Measurements from ENCODE around the gene CCR5AS.
"Not testable (repeated sequence)": the region's sequence is repeated elsewhere in the genome, so short reads cannot be mapped to it uniquely, and the experiment has no call there.

The CCR5AS gene

DNA sequence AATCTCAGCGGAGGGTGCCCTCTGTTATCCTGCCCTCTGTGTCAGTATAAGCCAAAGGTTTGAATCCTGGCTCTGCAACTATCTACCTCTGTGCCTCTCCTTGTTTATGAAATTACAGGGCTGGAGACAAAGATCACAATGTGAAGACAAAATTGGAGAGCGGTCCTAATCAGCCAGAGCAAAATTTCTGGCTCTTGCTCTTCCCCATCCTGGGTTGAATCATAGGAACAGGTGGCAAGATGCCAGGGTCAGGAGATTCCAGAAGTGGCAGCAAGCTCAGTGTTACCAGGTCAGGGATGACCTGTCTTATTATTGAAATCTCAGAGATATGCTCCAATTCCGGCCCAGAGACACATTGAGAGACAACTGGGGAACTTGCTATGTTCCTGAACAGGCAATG lies 55.2 kb downstream of the CCR5AS start:
- H3K4me3 ChIP-seq (ENCODE audit: low read length), result no peak overlapping the region
- peaks cover 9% of the 10 kb centered on the region for H3K9me3 ChIP-seq (ENCODE audit: control insufficient read depth, low read length)
- no peaks in the 10 kb centered on the region for H3K4me1 ChIP-seq (ENCODE audit: control insufficient read depth, insufficient read depth, low read length)
- H3K9ac ChIP-seq (ENCODE audit: low read length), result no peak overlapping the region
- peaks cover 68% of the 10 kb centered on the region for H3K27me3 ChIP-seq (replicated peaks; ENCODE audit: control insufficient read depth, insufficient read depth, low read length)
- no peak for DNase-seq (ENCODE audit: low read depth)
- H3K36me3 ChIP-seq (ENCODE audit: control insufficient read depth, insufficient read depth, low read length, severe bottlenecking), result no peaks in the 10 kb centered on the region

DNA sequence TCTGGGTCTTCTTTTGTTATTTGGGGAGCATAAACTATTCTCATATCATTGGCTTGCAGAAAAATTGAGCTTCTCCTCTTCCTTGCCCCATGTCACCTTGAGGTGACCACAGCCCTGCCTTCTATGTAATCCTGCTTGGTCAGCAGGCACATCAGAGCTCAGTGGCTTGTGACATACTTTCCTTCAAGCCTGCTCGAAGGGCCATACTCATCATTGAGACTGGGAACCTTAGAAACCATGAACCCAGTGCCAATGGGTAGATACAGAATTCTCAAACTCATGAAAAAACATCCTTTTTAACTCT lies 56.7 kb downstream of the CCR5AS start:
- peaks cover 9% of the 10 kb centered on the region for H3K9me3 ChIP-seq (ENCODE audit: control insufficient read depth, low read length)
- H3K27me3 ChIP-seq (replicated peaks; ENCODE audit: control insufficient read depth, insufficient read depth, low read length), result peaks cover 56% of the 10 kb centered on the region
- H3K4me1 ChIP-seq (ENCODE audit: control insufficient read depth, insufficient read depth, low read length), result no peaks in the 10 kb centered on the region
- no peaks in the 10 kb centered on the region for H3K36me3 ChIP-seq (ENCODE audit: control insufficient read depth, insufficient read depth, low read length, severe bottlenecking)
- DNase-seq (ENCODE audit: low read depth), result no peak
- H3K4me3 ChIP-seq (ENCODE audit: low read length), result no peak overlapping the region
- H3K9ac ChIP-seq (ENCODE audit: low read length), result no peak overlapping the region

DNA sequence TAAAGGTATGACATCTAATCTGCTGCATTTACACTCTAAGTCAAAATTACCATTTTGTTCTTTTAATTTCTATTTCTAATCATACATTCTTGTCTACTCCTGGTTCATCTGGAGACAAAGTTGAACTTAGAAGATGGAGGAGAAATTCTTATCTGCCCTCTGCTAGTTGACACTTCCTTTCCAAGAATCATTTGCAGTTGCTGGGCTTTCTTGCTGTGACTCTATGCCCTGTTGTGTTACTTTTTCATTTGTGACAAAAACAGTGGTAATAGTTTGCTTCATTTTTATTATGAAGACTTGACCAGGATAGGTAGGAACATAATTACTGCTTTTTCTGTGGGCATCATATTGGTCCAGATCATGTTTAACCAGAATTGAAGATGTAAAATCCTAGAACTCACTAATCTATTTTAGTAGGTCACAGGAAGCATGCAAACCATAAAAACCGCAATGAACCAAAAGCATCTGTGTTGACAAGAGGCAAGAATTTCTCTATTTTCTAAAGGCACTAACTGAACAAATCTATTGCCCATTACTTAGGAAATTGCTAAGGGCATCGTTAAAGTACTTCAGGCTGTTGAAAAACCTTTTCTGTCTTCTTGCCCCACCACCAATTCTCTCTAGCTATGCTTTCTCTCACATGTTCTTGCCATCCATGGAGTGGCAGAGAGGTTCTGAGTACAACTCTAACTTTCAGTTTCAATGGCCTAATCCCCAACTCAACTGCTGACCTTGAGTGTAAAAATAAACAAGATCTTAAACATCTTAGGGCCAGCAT lies 57.2 kb downstream of the CCR5AS start:
- DNase-seq (ENCODE audit: low read depth), result no peak
- Histone ChIP-seq H3K27me3 (replicated peaks; ENCODE audit: control insufficient read depth, insufficient read depth, low read length) (peaks cover 51% of the 10 kb centered on the region), H3K9me3 (ENCODE audit: control insufficient read depth, low read length) (peaks cover 10% of the 10 kb centered on the region), H3K4me3 (ENCODE audit: low read length) (no peak overlapping the region), H3K9ac (ENCODE audit: low read length) (no peak overlapping the region), H3K36me3 (ENCODE audit: control insufficient read depth, insufficient read depth, low read length, severe bottlenecking) (no peaks in the 10 kb centered on the region), H3K4me1 (ENCODE audit: control insufficient read depth, insufficient read depth, low read length) (no peaks in the 10 kb centered on the region)

DNA sequence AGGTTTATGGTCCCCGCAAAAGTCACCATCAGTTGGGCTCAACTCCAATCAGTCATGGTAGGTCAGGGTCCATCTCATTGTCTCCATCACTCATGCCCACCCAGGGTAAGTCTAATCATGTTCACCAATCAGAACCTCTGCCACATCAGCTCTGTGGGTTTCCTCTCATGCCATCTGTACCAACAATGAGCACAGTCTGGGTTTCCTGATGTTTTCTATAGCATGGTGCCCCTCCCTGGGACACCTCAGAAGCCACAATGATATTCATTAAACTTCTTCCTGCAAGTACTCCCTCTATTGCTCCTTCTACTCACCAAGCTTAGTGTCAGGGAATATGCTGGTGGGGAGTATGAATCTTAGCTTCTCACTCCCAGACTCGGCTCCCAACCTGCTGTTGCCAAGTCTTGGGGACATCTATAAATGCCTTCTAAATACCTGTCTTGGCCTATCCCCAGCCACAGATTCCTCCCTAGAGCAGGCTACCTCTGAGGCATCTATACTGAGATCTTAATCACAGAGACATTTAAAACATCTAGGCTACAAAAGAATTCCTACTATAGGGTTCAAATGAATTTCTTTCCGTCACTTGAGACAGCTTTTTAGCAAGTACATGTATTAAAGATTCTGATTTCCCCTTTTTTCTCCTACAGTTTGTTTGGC lies 57.9 kb downstream of the CCR5AS start:
- DNase-seq (ENCODE audit: low read depth), result no peak

DNA sequence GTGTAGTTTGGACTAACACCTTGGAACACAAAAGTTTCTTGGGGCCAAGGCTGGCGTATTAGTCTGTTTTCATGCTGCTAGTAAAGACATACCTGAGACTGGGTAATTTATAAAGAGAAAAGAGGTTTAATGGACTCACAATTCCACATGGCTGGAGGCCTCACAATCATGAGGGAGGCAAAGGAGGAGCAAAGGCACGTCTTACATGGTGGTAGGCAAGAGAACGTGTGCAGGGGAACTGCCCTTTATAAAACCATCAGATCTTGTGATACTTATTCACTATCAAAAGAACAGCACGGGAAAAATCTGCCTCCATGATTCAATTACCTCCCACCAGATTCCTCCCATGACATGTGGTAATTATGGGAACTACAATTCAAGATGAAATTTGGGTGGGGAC lies 62.4 kb downstream of the CCR5AS start:
- Histone ChIP-seq H3K9ac (ENCODE audit: low read length) (no peak overlapping the region), H3K4me1 (ENCODE audit: control insufficient read depth, insufficient read depth, low read length) (no peaks in the 10 kb centered on the region), H3K27me3 (replicated peaks; ENCODE audit: control insufficient read depth, insufficient read depth, low read length) (peaks cover 9% of the 10 kb centered on the region), H3K4me3 (ENCODE audit: low read length) (no peak overlapping the region), H3K36me3 (ENCODE audit: control insufficient read depth, insufficient read depth, low read length, severe bottlenecking) (no peaks in the 10 kb centered on the region), H3K9me3 (ENCODE audit: control insufficient read depth, low read length) (peaks cover 23% of the 10 kb centered on the region)
- DNase-seq (ENCODE audit: low read depth), result no peak

More for the DNA sequence above, 57.9 kb downstream of the CCR5AS start:
- no peaks in the 10 kb centered on the region for H3K4me1 ChIP-seq (ENCODE audit: control insufficient read depth, insufficient read depth, low read length)
- H3K9ac ChIP-seq (ENCODE audit: low read length), result no peak overlapping the region
- peaks cover 46% of the 10 kb centered on the region for H3K27me3 ChIP-seq (replicated peaks; ENCODE audit: control insufficient read depth, insufficient read depth, low read length)
- H3K4me3 ChIP-seq (ENCODE audit: low read length), result no peak overlapping the region
- H3K9me3 ChIP-seq (ENCODE audit: control insufficient read depth, low read length), result peaks cover 17% of the 10 kb centered on the region
- H3K36me3 ChIP-seq (ENCODE audit: control insufficient read depth, insufficient read depth, low read length, severe bottlenecking), result no peaks in the 10 kb centered on the region

DNA sequence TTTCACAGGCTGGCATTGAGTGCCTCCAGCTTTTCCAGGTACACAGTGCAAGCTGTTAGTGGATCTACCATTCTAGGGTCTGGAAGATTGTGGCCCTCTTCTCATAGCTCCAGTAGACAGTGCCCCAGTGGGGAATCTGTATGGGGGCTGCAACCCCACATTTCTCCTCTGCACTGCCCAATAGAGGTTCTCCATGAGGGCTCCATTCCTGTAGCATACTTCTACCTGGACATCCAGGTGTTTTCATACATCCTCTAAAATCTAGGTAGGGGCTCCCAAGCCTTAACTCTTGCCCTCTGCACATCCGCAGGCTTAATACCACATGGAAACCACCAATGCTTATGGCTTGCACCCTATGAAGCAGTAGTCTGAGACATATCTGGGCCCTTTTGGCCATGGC lies 68.0 kb downstream of the CCR5AS start:
- Histone ChIP-seq H3K27me3 (replicated peaks; ENCODE audit: control insufficient read depth, insufficient read depth, low read length) (peaks cover 12% of the 10 kb centered on the region), H3K36me3 (ENCODE audit: control insufficient read depth, insufficient read depth, low read length, severe bottlenecking) (no peaks in the 10 kb centered on the region), H3K4me1 (ENCODE audit: control insufficient read depth, insufficient read depth, low read length) (peaks cover 8% of the 10 kb centered on the region)

DNA sequence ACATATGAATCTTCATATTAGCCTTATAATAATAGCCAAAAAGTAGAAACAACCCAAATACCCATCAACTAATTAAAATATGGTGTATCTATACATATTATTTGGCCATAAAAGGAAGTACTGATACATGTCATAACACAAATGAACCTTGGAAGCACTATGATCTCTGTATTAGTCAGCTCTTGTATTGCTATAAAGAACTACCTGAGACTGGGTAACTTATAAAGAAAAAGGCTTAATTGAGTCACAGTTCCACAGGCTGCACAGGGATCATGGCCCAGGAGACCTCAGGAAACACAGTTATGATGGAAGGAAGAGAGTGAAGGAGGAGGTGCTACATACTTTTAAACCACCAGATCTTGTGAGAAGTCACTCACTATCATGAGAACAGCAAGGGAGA lies 69.0 kb downstream of the CCR5AS start:
- Histone ChIP-seq H3K27me3 (replicated peaks; ENCODE audit: control insufficient read depth, insufficient read depth, low read length) (peaks cover 12% of the 10 kb centered on the region), H3K9ac (ENCODE audit: low read length) (no peak overlapping the region), H3K4me1 (ENCODE audit: control insufficient read depth, insufficient read depth, low read length) (peaks cover 8% of the 10 kb centered on the region), H3K36me3 (ENCODE audit: control insufficient read depth, insufficient read depth, low read length, severe bottlenecking) (no peaks in the 10 kb centered on the region), H3K4me3 (ENCODE audit: low read length) (no peak overlapping the region), H3K9me3 (ENCODE audit: control insufficient read depth, low read length) (peaks cover 21% of the 10 kb centered on the region)
- no peak for DNase-seq (ENCODE audit: low read depth)

More for the DNA sequence above, 68.0 kb downstream of the CCR5AS start:
- Histone ChIP-seq H3K4me3 (ENCODE audit: low read length) (no peak overlapping the region), H3K9ac (ENCODE audit: low read length) (no peak overlapping the region), H3K9me3 (ENCODE audit: control insufficient read depth, low read length) (peaks cover 21% of the 10 kb centered on the region)
- no peak for DNase-seq (ENCODE audit: low read depth)

DNA sequence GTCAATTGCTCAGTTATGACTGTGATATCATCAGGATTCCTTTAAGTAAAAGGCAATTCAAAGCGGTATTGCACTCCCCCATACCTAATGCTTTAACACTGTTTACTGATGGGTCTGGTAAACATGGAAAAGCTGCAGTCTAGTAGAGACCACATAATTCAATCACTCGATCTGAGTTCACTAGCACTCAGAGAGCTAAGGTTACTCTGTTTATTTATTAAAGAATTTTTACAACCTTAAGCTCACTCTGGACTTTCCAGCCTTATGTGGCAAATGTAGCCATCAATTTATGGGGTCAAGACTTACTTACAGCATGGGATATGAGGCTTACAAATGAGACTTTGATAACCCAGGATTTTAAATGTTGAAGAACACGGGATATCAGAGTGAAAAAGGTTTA lies 71.3 kb downstream of the CCR5AS start:
- H3K4me3 ChIP-seq (ENCODE audit: low read length), result no peak overlapping the region
- peaks cover 31% of the 10 kb centered on the region for H3K27me3 ChIP-seq (replicated peaks; ENCODE audit: control insufficient read depth, insufficient read depth, low read length)
- H3K36me3 ChIP-seq (ENCODE audit: control insufficient read depth, insufficient read depth, low read length, severe bottlenecking), result no peaks in the 10 kb centered on the region
- H3K9ac ChIP-seq (ENCODE audit: low read length), result no peak overlapping the region
- peaks cover 8% of the 10 kb centered on the region for H3K4me1 ChIP-seq (ENCODE audit: control insufficient read depth, insufficient read depth, low read length)
- no peak for DNase-seq (ENCODE audit: low read depth)
- peaks cover 21% of the 10 kb centered on the region for H3K9me3 ChIP-seq (ENCODE audit: control insufficient read depth, low read length)

DNA sequence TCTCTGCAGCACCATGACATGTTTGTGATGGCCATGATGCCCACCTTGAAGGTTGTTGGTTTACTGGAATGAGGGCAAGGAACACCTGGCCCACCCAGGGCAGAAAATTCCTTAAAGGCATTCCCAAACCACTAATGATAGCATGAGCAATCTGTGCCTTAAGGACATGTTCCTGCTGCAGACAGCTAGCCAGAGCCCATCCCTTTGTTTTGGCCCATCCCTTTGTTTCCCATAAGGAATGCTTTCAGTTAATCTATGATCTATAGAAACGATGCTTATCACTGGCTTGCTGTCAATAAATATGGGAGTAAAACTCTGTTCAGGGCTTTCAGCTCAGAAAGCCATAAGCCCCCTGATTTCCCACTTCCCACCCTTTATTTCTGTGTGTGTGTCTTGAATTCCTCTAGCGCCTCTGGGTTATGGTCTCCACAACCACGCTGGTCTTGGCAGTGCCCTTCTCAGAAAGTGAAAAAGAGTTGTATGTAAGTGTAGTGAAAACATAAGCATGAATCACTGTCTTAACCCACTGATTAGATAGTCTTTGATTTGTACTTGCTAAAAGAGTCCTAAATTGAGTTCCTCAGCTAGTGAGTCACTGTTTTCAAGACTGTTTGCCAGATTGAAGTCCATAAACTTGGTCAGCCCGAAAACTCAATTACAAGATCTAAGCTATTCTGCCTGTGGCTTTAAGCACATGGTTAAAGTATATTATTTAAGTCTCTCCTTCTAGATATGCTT lies 72.0 kb downstream of the CCR5AS start:
- no peaks in the 10 kb centered on the region for H3K36me3 ChIP-seq (ENCODE audit: control insufficient read depth, insufficient read depth, low read length, severe bottlenecking)
- H3K9me3 ChIP-seq (ENCODE audit: control insufficient read depth, low read length), result peaks cover 19% of the 10 kb centered on the region
- H3K4me1 ChIP-seq (ENCODE audit: control insufficient read depth, insufficient read depth, low read length), result peaks cover 8% of the 10 kb centered on the region
- H3K9ac ChIP-seq (ENCODE audit: low read length), result no peak overlapping the region
- peak; percentile 11 for DNase-seq (ENCODE audit: low read depth)
- H3K27me3 ChIP-seq (replicated peaks; ENCODE audit: control insufficient read depth, insufficient read depth, low read length), result peaks cover 33% of the 10 kb centered on the region
- no peak overlapping the region for H3K4me3 ChIP-seq (ENCODE audit: low read length)

DNA sequence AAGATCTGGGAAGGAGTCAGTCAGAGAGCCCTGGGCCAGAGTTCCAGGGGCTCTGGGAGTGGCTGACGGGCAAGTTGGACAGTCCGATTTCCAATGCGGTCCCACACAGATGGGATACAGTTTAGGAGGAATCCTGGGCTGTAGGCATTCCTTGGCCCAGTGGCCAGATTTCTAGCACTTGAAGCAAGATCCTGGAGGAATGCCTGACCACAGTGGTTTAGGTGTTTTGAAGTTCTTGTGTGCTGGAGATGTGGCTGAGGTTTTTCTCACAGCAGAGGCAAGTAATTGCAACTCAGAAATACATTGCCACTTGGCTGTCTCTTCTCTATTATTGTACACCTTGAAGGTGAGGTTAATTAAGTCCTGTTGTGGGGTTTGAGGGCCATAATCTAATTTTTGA lies 76.2 kb downstream of the CCR5AS start:
- H3K36me3 ChIP-seq (ENCODE audit: control insufficient read depth, insufficient read depth, low read length, severe bottlenecking); H3K4me1 ChIP-seq (ENCODE audit: control insufficient read depth, insufficient read depth, low read length); H3K9ac ChIP-seq (ENCODE audit: low read length); DNase-seq (ENCODE audit: low read depth); H3K4me3 ChIP-seq (ENCODE audit: low read length): not testable (repeated sequence)
- Histone ChIP-seq H3K27me3 (replicated peaks; ENCODE audit: control insufficient read depth, insufficient read depth, low read length) (peaks cover 27% of the 10 kb centered on the region), H3K9me3 (ENCODE audit: control insufficient read depth, low read length) (peaks cover 17% of the 10 kb centered on the region)

DNA sequence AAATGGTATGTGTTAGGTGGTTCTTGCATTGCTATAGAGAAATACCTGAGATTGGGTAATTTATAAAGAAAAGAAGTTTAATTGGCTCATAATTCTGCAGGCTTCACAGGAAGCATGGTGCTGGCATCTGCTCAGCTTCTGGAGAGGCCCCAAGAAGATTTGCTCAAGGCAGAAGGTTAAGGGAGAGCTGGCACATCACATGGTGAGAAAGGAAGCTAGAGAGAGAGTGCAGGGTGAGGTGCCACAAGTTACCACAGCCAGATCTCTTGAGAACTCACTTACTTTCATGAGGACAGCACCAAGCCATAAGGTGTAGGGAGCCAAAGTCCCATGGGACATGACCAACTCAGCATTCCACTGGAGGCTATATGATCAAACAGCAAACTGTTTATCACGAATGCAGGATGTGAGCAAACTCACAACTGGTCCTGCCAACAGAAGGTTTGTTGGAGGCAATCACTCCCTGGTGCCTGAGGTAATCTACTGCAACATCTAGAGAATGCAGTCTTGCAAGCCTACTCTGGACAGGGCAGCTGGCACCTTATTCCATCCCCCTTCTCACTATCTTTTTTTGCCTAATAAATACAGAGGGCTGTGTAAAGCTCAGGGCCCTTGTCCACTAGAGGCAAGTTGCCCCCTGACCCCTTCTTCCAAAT lies 81.1 kb downstream of the CCR5AS start:
- Histone ChIP-seq H3K36me3 (ENCODE audit: control insufficient read depth, insufficient read depth, low read length, severe bottlenecking) (no peaks in the 10 kb centered on the region), H3K9me3 (ENCODE audit: control insufficient read depth, low read length) (peaks cover 22% of the 10 kb centered on the region), H3K4me3 (ENCODE audit: low read length) (no peak overlapping the region), H3K4me1 (ENCODE audit: control insufficient read depth, insufficient read depth, low read length) (no peaks in the 10 kb centered on the region), H3K9ac (ENCODE audit: low read length) (no peak overlapping the region), H3K27me3 (replicated peaks; ENCODE audit: control insufficient read depth, insufficient read depth, low read length) (peaks cover 36% of the 10 kb centered on the region)
- DNase-seq (ENCODE audit: low read depth), result no peak
